Fibroblast of pulmonary artery (primary cell): ENCODE data around the gene ATP5F1B.

Source experiments
- DNase-seq: peaks from one replicate; pipeline ENCODE4 v3.0.0-alpha.2; 2010; ENCODE audit warnings: low read depth
- H3K4me3 ChIP-seq: replicated peaks from 2 replicates; pipeline ENCODE4 v1.5.1; 2011; ENCODE audit warnings: low read depth, mild to moderate bottlenecking, control low read depth, low read length, moderate library complexity
- TF ChIP-seq, protein P1 (sequence below): IDR thresholded peaks from 2 replicates; pipeline ENCODE4 v1.5.1; 2011; ENCODE audit warnings: mild to moderate bottlenecking, control low read depth, low read length, inconsistent platforms; ENCODE audit errors: missing control alignments

The ATP5F1B gene

DNA sequence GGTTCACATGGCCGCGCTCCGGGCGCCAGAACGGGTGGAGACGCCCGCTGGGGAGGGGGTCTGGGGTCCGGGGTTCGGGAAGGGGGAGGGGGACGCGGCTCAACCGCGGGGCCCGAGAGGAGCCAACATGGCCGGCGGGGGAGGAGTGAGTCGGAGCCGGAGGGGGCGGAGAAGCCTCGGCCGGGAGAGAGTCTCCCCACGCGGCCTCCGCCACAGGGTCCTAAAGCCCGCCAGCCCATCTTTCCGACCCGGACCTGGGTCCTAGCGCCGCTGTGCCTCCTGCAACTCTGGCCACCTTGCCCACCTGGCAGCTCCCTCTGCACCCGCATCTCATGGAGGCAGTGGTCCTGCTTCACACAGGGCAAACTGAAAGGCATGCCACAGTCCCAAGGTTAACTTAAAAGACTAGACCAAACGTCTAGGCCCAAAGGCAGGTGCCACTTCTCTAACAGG lies 15.6 kb downstream of the ATP5F1B start, which contains the start of gene BAZ2A:
BAZ2A (minus strand) TSS at position 147 of the 453 bp plus-strand sequence. CDS start 12,796 bp downstream, outside the sequence.
- peak; percentile 79 for DNase-seq
- peak within 1 kb of the TSS; percentile 95 for H3K4me3 ChIP-seq
- TF ChIP-seq, protein P1, sequence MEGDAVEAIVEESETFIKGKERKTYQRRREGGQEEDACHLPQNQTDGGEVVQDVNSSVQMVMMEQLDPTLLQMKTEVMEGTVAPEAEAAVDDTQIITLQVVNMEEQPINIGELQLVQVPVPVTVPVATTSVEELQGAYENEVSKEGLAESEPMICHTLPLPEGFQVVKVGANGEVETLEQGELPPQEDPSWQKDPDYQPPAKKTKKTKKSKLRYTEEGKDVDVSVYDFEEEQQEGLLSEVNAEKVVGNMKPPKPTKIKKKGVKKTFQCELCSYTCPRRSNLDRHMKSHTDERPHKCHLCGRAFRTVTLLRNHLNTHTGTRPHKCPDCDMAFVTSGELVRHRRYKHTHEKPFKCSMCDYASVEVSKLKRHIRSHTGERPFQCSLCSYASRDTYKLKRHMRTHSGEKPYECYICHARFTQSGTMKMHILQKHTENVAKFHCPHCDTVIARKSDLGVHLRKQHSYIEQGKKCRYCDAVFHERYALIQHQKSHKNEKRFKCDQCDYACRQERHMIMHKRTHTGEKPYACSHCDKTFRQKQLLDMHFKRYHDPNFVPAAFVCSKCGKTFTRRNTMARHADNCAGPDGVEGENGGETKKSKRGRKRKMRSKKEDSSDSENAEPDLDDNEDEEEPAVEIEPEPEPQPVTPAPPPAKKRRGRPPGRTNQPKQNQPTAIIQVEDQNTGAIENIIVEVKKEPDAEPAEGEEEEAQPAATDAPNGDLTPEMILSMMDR, result no peak

DNA sequence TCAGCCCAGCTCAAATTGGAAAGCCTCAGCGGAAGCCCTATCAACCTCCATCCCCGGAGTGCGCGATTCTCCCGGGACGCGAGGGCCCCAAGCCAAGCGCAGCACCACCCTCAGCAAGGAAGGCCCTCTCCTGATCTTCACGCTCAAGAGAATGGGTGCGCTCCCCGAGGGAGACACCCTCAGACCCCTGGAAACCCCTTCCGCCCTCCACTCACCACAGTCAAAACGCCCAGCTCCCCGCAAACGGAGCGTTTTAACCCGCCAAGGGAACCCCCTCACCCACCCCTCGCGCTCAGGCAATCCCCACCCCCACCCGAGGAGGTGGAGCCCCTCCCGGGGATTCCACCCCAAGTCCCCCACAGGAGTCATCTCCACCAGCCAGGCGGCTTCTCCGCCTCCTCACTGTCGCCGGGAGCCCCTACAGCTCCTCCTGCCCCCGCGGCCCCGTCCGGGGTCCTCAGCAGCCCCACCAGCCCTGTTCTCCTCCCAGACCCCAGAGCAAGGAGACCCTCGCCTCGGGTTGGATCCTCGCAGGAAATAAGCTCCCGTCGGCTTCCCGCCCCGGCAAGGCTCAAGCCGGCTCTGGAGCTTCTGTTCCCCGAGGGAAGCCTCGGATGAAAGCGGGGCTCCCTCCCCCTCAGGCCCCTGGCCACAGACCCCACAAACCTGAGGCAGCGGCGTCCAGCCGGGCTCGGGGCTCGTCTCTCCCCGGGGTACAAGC lies 16.2 kb downstream of the ATP5F1B start:
- DNase-seq, result no peak
- TF ChIP-seq, protein P1, result no peak

DNA sequence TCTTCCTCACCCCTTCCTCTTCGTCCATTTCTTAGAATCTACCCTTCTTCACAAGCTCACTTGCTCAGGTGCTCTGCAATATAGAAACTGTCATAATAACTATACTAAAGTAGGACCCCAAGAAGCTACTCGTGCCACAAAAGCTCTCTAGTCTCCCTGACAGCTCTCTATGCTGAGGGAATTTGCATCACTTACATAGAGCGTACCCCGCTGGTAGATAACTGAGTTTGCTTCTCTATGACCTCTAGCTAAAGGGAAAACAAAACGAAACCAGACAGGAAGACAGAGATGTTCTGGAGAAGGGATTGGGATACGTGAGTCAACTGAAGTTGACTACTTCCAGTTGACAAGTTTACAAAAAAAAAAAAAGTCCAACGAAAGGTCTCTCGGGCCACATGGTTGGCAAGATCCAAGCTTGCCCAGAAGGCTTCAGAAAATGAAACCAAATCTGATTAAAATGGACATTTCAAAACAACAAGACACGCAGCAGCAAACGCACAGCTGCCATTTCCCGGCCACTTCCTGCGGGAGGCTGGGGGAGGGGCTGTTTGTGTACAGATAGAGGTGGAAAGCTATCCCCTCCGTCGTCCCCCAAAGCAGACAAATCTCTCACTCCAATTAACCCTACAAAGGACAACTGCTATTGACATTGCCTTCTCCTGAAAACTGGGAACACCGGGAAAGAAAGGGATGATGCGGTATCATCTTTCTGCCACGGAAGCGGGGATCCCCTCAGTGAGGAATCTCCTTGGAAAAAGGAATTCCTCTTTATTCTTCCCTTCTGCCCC lies 16.9 kb downstream of the ATP5F1B start:
- TF ChIP-seq, protein P1, result no peak
- peak overlapping the region; percentile 95 for H3K4me3 ChIP-seq
- DNase-seq, result peak; percentile 71

More for the DNA sequence above, 16.2 kb downstream of the ATP5F1B start:
- peak overlapping the region; percentile 95 for H3K4me3 ChIP-seq

DNA sequence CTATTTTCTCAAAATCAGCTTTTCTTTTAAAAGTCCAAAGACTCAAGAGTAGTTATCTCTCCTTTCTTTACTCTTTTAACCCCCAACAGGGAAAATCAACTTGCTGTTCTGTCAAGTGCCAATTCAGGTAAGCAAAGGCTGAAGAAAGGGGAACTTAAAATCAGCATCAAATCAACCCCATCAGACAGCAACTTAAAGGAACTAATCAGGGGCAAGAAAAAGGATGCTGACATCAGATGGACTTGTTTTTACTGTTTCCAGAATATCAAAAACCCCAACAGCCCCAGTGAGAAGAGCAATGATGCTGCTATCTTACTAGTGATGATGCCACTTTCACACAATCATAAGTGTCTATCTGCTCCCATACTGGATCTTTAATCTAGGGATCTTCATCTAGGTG lies 19.1 kb downstream of the ATP5F1B start:
- H3K4me3 ChIP-seq, result no peak overlapping the region
- no peak for DNase-seq
- TF ChIP-seq, protein P1, result no peak

DNA sequence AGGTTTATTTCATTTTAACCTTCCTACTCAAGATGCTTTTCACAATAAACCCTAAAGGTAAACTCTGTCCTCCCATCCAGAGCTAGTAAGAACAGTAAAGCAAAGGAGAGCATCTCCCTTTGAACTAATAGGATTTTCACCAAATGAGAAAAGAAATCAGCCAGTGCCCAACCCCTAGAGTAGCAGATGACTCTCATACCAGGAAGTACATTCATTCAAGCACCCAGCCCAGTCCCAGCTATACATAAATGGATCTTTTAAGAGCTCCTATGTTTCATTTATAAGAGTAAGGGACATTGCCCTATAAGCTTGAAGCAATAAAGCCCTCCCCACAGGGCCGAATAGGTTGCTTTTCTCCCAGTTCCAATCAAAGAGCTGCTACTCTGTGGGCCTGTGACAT lies 23.2 kb downstream of the ATP5F1B start:
- TF ChIP-seq, protein P1, result no peak
- no peak overlapping the region for H3K4me3 ChIP-seq
- DNase-seq, result no peak

DNA sequence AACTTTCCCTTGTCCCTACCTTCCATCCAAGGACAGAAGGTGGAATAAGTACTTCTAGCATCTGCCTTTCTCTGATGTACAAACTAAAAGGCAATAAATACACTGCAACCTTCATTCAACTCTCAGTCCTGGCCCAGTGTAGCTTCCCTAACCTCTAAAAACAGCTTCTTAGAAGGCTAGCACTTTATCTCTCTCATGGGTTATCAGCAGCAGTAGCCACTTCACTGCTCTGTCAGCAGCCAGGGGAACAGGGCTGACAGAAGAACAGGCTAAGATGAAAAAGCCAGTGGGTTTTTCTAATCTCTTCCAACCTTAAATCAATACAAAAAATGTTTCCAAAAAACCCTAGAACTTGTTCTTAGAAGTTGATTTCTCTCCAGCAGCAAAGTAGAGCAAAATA lies 28.9 kb downstream of the ATP5F1B start:
- no peak overlapping the region for H3K4me3 ChIP-seq
- DNase-seq, result no peak
- TF ChIP-seq, protein P1, result no peak
